Measurements from ENCODE around the gene MICAL3.

MICAL3 gene

GRCh38 chr22:17803609-17804270 is 220.6 kb downstream of the MICAL3 start:
- no peak for TF ChIP-seq CTCF (IDR thresholded peaks at IDR 0.05; ENCODE audit: extremely low read depth, insufficient read depth, missing control alignments)
- DNase-seq (ENCODE audit: low spot score): no peak
- in situ Hi-C loops (cut with MboI; ENCODE audit: low pct_unique_long_range_greater_than_20kb, low sequenced_read_pairs, unreplicated experiment): no loop called here

DNA sequence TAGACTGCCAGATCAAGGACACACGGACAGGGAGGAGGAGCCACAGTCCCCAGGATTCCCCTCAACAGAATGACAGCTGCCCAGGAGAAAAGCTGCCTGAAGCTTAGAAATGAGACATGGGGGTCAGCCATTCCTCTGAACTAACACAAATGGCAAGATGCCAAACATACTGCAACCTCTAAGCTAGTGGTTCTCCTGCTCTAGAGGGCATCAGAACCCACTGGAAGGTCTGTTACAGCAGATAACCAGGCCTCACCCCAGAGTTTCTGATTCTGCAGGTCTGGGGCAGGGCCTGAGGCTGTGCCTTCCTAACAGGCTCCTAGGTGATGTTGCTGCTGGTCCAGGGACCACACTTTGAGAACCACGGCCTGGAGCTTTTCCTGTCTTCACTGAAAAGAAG is 221.5 kb downstream of the MICAL3 start:
- TF ChIP-seq CTCF (IDR thresholded peaks at IDR 0.05; ENCODE audit: extremely low read depth, insufficient read depth, missing control alignments): no peak
- no peak for DNase-seq (ENCODE audit: low spot score)
- in situ Hi-C loops (cut with MboI; ENCODE audit: low pct_unique_long_range_greater_than_20kb, low sequenced_read_pairs, unreplicated experiment): no loop called here

DNA sequence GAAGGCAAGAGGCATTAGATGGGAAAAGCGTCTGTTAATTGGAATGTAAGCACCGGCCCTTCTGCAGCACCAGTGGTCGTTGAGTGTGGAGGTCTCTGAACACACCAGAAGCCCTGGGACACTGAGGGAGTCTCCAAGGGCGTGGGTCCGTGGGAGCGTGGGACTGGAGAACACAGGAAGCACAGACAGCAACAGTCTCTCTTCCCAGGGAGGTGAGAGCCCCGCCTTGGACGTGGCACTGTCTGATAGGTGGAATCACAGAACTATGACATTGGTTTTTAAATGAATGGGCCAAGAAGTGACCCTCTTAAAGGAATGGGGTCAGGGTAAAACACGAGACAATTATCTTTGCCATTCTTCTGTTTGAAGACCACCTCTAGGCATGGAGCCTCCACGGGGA is 221.9 kb downstream of the MICAL3 start:
- in situ Hi-C loops (cut with MboI; ENCODE audit: low pct_unique_long_range_greater_than_20kb, low sequenced_read_pairs, unreplicated experiment): no loop called here
- no peak for DNase-seq (ENCODE audit: low spot score)
- TF ChIP-seq CTCF (IDR thresholded peaks at IDR 0.05; ENCODE audit: extremely low read depth, insufficient read depth, missing control alignments): no peak

GRCh38 chr22:17797721-17798559 is 226.4 kb downstream of the MICAL3 start:
- DNase-seq (ENCODE audit: low spot score): peak; percentile 85
- TF ChIP-seq CTCF (IDR thresholded peaks at IDR 0.05; ENCODE audit: extremely low read depth, insufficient read depth, missing control alignments): no peak
- in situ Hi-C loops (cut with MboI; ENCODE audit: low pct_unique_long_range_greater_than_20kb, low sequenced_read_pairs, unreplicated experiment): no loop called here

GRCh38 chr22:17796695-17797094 is 227.7 kb downstream of the MICAL3 start:
- in situ Hi-C loops (cut with MboI; ENCODE audit: low pct_unique_long_range_greater_than_20kb, low sequenced_read_pairs, unreplicated experiment): no loop called here
- no peak for TF ChIP-seq CTCF (IDR thresholded peaks at IDR 0.05; ENCODE audit: extremely low read depth, insufficient read depth, missing control alignments)
- no peak for DNase-seq (ENCODE audit: low spot score)

DNA sequence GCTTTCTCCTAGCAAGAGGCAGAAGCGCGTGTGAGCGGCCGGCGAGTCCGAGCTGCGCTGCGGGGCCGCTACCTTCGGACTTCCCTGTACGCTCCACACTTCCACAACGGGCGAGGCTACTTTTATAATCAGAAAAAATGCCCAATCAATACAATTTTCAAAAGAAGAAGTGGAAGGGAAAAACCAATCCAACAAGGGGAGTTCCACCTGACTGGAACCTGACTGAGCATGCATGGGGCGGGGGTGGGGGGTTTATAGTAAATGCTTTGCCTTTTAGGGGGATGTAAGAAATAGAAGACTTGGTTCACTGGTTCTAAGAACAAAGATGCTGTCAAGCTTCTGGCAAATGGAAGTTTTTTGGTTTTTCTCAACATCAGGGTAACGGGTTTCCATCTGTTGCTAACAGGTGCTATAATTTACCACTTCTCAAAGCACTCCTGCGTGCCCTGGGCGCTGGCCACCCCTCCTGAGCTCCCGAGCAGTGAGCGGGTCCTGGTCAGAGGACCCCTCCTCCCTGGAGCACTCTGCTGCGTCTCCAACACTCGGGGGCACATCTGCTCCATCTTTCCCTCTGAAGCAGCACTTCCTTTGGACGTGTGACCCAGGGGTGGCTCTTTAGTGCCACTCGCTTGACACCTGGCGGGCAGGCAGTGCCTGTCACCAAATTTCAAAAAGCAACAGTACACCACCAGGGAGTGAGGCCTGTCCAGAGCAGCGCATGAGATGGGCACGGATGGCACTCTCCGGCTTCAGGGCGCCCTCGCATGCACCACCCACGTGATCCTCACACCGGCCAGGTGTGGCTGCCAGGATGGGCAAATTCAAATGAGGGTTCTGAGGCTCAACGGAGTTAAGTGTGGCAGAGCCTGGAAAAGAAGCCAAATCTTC is 228.5 kb downstream of the MICAL3 start:
- in situ Hi-C loops (cut with MboI; ENCODE audit: low pct_unique_long_range_greater_than_20kb, low sequenced_read_pairs, unreplicated experiment): no loop called here
- peak; percentile 84 for DNase-seq (ENCODE audit: low spot score)
- TF ChIP-seq CTCF (IDR thresholded peaks at IDR 0.05; ENCODE audit: extremely low read depth, insufficient read depth, missing control alignments): peak; percentile 40

Data from GM13977 (cell line).